GM19397 (cell line): Measurements from ENCODE around the gene VAC14.
"Not testable (repeated sequence)": the region's sequence is repeated elsewhere in the genome, so short reads cannot be mapped to it uniquely, and the experiment has no call there.

ENCODE experiments used
- ATAC-seq: cut with Tn5 transposase; IDR thresholded peaks from one replicate; pipeline ENCODE4 v1.9.1; 2021; ENCODE audit warnings: mild to moderate bottlenecking, moderate library complexity; ENCODE audit not compliant: unreplicated experiment

Gene VAC14

GRCh38 chr16:70682239-70683145, 118.5 kb downstream of the VAC14 start:
- no peak for ATAC-seq

GRCh38 chr16:70681382-70682238, 119.3 kb downstream of the VAC14 start:
- no peak for ATAC-seq

DNA sequence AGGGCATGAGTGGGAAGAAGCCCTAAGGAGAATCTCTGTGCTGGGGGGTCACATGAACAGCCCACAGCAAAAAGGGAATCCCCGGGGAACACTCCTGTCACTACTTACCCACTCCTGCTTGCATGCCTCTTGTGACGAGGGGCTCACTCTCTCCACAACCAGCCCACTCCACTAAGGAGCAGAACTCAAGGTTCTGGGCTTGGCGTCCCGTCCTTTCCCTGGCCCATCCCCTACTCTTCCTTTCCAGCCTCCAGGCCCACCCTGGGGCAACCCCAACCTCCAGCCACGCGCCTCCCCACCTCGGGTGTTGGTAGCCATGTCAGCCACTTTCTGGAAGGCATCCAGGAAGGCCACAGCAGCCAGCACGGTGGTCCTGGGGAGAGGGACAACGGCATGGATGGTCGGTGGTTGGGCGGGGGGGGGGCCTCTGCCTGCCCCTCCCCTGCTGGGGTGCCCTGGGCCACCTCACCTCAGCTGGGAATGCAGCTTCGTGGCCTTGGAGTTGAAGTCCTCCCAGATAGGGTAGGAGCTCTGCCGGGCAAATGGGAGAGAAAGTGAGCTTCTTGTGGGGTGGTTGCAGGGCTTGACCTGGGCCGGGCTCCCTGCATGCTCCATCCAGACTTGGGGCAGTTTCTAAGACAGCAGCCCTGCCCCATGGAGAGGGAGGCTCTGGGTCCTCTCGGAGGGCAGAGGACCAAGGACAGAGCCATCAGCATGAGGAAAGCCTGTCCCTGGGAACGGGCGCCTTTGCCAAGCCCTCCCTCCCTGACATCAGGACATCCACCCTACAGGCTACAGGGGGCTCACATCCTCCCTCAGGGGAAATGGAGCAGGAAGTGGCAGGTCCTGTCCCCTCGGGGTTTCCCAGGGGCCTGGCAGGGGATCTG, 120.2 kb downstream of the VAC14 start:
- ATAC-seq = no peak

DNA sequence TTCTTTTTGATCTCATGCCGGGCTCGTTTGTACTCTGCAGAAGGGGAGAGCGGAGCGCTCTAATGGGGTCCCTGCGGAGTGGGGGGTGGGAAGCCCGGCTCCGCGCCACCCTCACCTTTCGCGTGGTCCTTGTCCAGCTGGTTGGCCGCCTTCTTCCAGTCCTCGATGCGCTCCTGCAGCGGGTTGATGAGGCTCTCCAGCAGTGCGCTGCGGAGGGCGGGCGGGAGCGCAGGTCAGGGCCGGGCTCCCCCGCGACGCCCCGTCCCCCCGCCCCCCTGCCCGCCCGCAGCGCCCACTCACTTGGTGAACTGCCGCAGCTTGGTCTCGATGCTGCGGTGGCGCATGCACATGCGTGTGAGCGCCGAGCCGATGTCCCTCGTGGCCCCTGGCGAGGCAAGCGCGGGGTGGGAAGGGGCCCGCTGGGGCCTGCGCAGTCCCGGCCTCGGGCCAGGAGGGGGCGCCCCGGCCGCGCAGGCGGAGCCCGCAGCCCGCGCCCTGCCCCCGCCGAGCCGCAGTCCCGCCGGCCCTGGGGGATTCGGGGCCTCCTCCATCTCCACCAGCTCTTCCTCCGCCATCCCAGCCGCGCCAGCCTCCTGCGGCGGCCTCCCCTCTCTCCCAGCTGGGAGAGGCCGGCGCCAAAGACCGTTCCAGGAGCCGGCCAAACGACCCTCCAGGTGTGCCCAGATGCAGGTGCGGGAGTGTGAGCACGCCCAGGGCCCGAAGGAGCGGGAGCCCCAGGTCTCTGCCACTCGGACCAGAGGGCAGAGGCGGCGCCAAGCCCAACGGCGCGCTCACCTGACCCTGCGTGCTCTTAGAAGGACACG, 121.1 kb downstream of the VAC14 start:
- ATAC-seq = no peak

DNA sequence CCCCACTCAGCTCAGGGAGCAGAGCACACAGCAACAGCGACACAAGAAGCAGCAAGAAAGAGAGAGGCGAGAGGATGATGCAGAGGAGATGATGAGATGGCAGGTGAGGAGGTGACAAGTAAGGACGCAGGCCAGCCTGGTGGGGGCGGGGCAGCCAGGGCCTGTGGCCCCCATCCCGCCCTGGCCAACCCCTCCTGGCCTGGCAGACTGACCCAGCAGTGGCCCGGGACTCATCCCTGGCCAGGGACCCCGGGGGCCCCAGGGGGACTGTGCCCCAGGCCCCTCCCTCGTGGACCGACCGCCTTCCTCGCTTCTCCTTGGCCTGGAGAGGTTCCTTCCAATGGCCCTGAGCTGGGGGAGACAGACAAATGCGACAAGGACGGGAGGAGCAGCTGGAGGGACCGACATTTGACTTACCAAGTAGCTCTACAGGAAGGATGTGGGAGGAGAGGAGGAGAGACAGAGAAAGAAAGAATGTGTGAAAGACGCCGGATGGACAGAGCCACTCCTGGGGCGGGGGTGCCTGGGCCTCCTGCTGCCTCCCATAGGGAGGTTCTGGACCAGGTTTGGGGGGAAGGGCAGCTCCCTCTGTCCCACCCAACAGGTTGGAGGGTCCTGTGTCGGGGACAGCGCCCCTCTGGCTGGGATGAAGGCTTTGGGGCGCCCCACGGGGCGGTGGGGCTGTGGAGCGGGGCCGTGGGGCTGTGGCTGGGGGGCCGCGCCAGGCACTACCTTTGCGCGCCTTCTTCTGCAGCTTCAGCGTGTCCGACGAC, 121.9 kb downstream of the VAC14 start:
- ATAC-seq = no peak

- no peak for ATAC-seq
Measured at GRCh38 chr16:70678121-70678897, 122.6 kb downstream of the VAC14 start.

- ATAC-seq = no peak
Measured at GRCh38 chr16:70677499-70678120, 123.3 kb downstream of the VAC14 start.

- ATAC-seq = no peak
Measured at GRCh38 chr16:70676675-70677498, 124.1 kb downstream of the VAC14 start.

DNA sequence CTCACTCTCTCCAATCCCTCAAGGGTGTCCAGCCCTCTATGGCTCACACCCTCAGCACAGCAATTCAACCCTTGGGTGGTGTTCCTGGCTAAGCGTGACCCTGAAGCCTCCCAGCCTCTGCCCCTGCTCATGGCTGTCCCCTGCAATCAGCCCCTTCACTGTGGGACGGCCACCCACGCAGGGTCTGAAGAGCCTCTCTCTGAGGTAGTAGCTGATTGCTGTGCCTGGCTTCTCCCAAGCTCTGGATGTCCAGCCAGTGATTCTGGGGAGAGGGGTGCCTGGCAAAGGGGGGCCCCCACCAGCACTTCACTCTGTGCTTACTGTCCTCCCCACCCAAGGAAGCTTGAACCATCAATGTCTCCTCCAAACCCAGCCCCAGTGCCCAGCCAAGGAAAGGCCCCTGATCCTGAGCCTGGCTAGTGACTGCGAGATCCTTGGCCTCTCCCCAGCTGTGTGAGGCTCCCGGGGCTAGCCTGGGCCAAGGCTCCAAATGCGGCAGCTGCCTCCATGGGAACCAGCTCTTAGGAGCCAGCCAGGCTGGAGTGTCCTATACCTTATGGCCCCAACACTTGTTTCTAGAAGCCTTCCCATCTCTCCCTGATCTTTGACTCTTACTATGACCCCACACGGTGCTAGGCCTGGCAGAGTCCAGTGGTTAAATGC, 125.0 kb downstream of the VAC14 start:
- no peak for ATAC-seq

GRCh38 chr16:70674221-70675014, 126.5 kb downstream of the VAC14 start:
- no peak for ATAC-seq

- ATAC-seq = not testable (repeated sequence)
Measured at GRCh38 chr16:70670938-70671337, 130.0 kb downstream of the VAC14 start.

- no peak for ATAC-seq
Measured at GRCh38 chr16:70670175-70670574, 130.8 kb downstream of the VAC14 start.

- no peak for ATAC-seq
Measured at GRCh38 chr16:70665806-70666735, 134.9 kb downstream of the VAC14 start.

DNA sequence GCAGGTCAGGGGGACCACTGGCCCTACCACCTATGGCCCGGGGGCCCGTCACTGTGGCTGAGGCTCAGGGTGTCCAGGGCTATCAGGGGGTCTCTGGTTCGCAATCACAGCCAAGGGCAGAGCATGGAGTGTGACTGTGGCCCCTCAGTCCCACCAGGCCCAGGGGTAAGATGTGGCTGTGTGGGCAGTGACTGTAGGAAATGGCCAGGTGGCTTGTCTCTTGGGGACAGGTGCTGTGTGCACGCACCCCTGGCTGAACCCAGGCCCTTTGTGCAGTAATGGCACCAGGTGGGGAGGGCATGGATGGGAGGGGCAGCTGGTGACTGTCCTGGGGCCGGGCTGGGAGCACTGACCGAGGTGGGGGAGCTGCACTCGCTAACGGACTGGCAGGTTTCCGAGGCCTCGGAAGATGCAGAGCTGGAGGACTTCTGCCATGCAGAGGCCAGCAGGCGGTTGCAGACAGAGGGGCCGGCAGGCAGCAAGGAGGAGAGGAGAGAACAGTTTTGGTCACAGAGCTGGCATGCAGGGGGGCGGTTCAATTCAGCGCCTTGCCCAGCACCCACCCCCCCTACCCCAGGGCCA, 135.8 kb downstream of the VAC14 start:
- ATAC-seq = no peak
